RWPE2 (cell line): ENCODE data around the gene ST6GALNAC5.

ENCODE experiments used
- ATAC-seq: fragments of 200-7000 bp; cut with Tn5 transposase; 3 replicates; pipeline ENCODE4 v1.9.1; 2021; ENCODE audit warnings: low read depth
- DNase-seq: peaks from one replicate; pipeline ENCODE4 v3.0.0-alpha.2; 2020; ENCODE audit warnings: low spot score
- H3K27ac ChIP-seq: fragments of 450-650 bp; 2 replicates; pipeline ENCODE4 v1.5.1; 2017; ENCODE audit warnings: mild to moderate bottlenecking; ENCODE audit not compliant: poor library complexity, severe bottlenecking
- H3K27me3 ChIP-seq: fragments of 250-450 bp; sonication (Bioruptor Pico); 2 replicates; pipeline ENCODE4 v1.5.1; 2021; ENCODE audit warnings: mild to moderate bottlenecking, moderate library complexity; ENCODE audit not compliant: insufficient read depth, poor library complexity, severe bottlenecking
- H3K36me3 ChIP-seq: fragments of 250-450 bp; sonication (Bioruptor Pico); 2 replicates; pipeline ENCODE4 v1.5.1; 2020; ENCODE audit warnings: low read depth, mild to moderate bottlenecking, moderate library complexity
- H3K4me1 ChIP-seq: fragments of 250-450 bp; sonication (Bioruptor Pico); 2 replicates; pipeline ENCODE4 v1.5.1; 2021; ENCODE audit warnings: mild to moderate bottlenecking, moderate library complexity; ENCODE audit not compliant: insufficient read depth, poor library complexity, severe bottlenecking
- H3K4me3 ChIP-seq: fragments of 250-450 bp; sonication (Bioruptor Pico); 2 replicates; pipeline ENCODE4 v1.5.1; 2021; ENCODE audit warnings: mild to moderate bottlenecking, moderate library complexity; ENCODE audit not compliant: severe bottlenecking
- H3K9me3 ChIP-seq: fragments of 250-450 bp; sonication (Bioruptor Pico); 2 replicates; pipeline ENCODE4 v1.5.1; 2021; ENCODE audit warnings: mild to moderate bottlenecking, moderate library complexity; ENCODE audit not compliant: severe bottlenecking
- TF ChIP-seq, protein P1 (sequence below): fragments of 450-650 bp; IDR thresholded peaks from one replicate; pipeline ENCODE4 v1.5.1; 2017; ENCODE audit warnings: mild to moderate bottlenecking, moderate library complexity; ENCODE audit not compliant: poor library complexity, severe bottlenecking

Gene ST6GALNAC5

DNA sequence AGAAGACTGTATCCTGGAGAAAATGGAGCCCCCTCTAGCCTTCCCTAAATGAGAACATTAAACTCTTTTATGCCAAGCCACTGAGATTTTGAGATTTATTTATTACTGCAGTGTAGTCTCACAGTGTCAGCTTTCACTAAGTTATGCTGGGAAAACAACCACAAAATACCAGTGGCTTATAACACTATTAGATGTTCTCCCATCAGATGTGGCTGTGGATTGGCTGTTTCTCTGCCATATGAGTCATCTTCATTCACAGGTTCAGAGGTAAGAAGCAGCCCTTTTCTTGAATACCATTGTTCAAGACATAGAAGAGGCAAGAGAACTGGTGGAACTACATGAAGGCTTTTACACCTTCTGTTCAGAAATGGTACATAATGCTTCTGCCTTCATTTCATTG, 32.1 kb upstream of the ST6GALNAC5 start:
- Histone ChIP-seq H3K4me1 (no peaks in the 10 kb centered on the region), H3K27ac (no peak overlapping the region), H3K9me3 (no peaks in the 10 kb centered on the region), H3K4me3 (no peak overlapping the region), H3K27me3 (no peaks in the 10 kb centered on the region), H3K36me3 (no peaks in the 10 kb centered on the region)
- TF ChIP-seq, protein P1, sequence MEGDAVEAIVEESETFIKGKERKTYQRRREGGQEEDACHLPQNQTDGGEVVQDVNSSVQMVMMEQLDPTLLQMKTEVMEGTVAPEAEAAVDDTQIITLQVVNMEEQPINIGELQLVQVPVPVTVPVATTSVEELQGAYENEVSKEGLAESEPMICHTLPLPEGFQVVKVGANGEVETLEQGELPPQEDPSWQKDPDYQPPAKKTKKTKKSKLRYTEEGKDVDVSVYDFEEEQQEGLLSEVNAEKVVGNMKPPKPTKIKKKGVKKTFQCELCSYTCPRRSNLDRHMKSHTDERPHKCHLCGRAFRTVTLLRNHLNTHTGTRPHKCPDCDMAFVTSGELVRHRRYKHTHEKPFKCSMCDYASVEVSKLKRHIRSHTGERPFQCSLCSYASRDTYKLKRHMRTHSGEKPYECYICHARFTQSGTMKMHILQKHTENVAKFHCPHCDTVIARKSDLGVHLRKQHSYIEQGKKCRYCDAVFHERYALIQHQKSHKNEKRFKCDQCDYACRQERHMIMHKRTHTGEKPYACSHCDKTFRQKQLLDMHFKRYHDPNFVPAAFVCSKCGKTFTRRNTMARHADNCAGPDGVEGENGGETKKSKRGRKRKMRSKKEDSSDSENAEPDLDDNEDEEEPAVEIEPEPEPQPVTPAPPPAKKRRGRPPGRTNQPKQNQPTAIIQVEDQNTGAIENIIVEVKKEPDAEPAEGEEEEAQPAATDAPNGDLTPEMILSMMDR = no peak
- ATAC-seq = no peak
- DNase-seq = no peak

DNA sequence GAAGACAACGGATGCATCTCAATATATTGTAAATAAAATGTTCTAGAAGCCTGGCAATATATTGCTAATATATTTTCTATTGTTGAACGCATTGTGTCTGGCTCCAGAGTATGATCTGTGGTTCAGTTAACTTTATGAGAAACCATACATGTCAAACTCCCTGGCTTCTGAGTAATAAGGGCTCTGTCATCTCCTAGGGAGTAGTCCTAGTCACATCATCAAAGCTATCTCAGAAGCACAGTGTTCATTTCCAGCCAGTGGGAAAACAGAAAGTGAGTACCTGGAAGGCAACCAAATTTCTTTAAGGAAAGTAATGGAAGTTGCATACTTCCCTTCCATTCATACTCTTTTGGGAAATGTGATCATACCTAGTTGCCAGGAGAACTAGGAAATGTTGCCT, 27.0 kb upstream of the ST6GALNAC5 start:
- Histone ChIP-seq H3K4me1 (no peaks in the 10 kb centered on the region), H3K27me3 (no peaks in the 10 kb centered on the region), H3K27ac (no peak overlapping the region), H3K4me3 (no peak overlapping the region), H3K36me3 (no peaks in the 10 kb centered on the region), H3K9me3 (no peaks in the 10 kb centered on the region)
- DNase-seq (no peak), ATAC-seq (no peak)
- TF ChIP-seq, protein P1 = no peak

- ATAC-seq (no peak), DNase-seq (no peak)
- H3K4me1 ChIP-seq = no peaks in the 10 kb centered on the region
- no peaks in the 10 kb centered on the region for H3K27me3 ChIP-seq
- no peak overlapping the region for H3K4me3 ChIP-seq
- no peaks in the 10 kb centered on the region for H3K9me3 ChIP-seq
- H3K36me3 ChIP-seq = no peaks in the 10 kb centered on the region
- TF ChIP-seq, protein P1 = no peak
- H3K27ac ChIP-seq = no peak overlapping the region
Measured at GRCh38 chr1:76841460-76841859, 25.8 kb upstream of the ST6GALNAC5 start.

GRCh38 chr1:76843821-76844464, 23.3 kb upstream of the ST6GALNAC5 start:
- no peak for DNase-seq
- TF ChIP-seq, protein P1 = no peak
- no peaks in the 10 kb centered on the region for H3K36me3 ChIP-seq
- no peak overlapping the region for H3K27ac ChIP-seq
- no peaks in the 10 kb centered on the region for H3K4me1 ChIP-seq
- H3K27me3 ChIP-seq = no peaks in the 10 kb centered on the region
- no peak overlapping the region for H3K4me3 ChIP-seq
- no peaks in the 10 kb centered on the region for H3K9me3 ChIP-seq
- no peak for ATAC-seq

GRCh38 chr1:76854255-76854654, 13.0 kb upstream of the ST6GALNAC5 start:
- Histone ChIP-seq H3K4me1 (no peaks in the 10 kb centered on the region), H3K36me3 (no peaks in the 10 kb centered on the region), H3K27ac (no peak overlapping the region), H3K9me3 (no peaks in the 10 kb centered on the region), H3K4me3 (no peak overlapping the region), H3K27me3 (no peaks in the 10 kb centered on the region)
- no peak for ATAC-seq
- TF ChIP-seq, protein P1 = no peak
- DNase-seq = no peak
